HG03342 (cell line): ENCODE results near the gene CAD.

Source experiments
- ATAC-seq: cut with Tn5 transposase; IDR thresholded peaks from one replicate; pipeline ENCODE4 v1.9.1; 2021; ENCODE audit warnings: mild to moderate bottlenecking, moderate library complexity; ENCODE audit not compliant: unreplicated experiment

The CAD gene

GRCh38 chr2:27275211-27276150 is 58.3 kb downstream of the CAD start, which contains the start of gene DNAJC5G:
TSS of gene DNAJC5G (plus strand) at chr2:27275433. CDS start at chr2:27276729, 1,296 bp downstream.
- ATAC-seq, result no peak

GRCh38 chr2:27278010-27278409 is 60.8 kb downstream of the CAD start:
- ATAC-seq, result no peak

- ATAC-seq, result no peak
These were observed 63.7 kb downstream of the CAD start for GRCh38 chr2:27280826-27281225.

GRCh38 chr2:27281442-27281841 is 64.3 kb downstream of the CAD start:
- no peak for ATAC-seq

GRCh38 chr2:27281855-27282559 is 64.8 kb downstream of the CAD start, which contains the start of gene TRIM54:
TSS of gene TRIM54 (plus strand) at chr2:27282429. CDS start at chr2:27282732, 303 bp downstream.
- no peak for ATAC-seq

- no peak for ATAC-seq
These were observed 65.7 kb downstream of the CAD start for GRCh38 chr2:27282892-27283291.

GRCh38 chr2:27284996-27285395 is 67.8 kb downstream of the CAD start:
- no peak for ATAC-seq

GRCh38 chr2:27285481-27285880 is 68.3 kb downstream of the CAD start:
- ATAC-seq, result no peak

GRCh38 chr2:27288610-27289009 is 71.4 kb downstream of the CAD start:
- ATAC-seq, result no peak

GRCh38 chr2:27290549-27290948 is 73.4 kb downstream of the CAD start:
- ATAC-seq, result no peak

GRCh38 chr2:27291865-27292264 is 74.7 kb downstream of the CAD start:
- ATAC-seq, result no peak
